ENCODE measurements around the gene IL5RA. TPM values are rescaled to one million over a fixed set of nuclear protein-coding genes. Genes with fewer than 3 reads are reported as not detected.

IL5RA gene
- polyA plus RNA-seq, 1 of the 3 experiments (the other 2 are of a cell fraction), result not detected

GRCh38 chr3:3038201-3038991 lies 71.8 kb downstream of the IL5RA start (continued):
- TF ChIP-seq NFIC (IDR thresholded peaks at IDR 0.05; ENCODE audit: borderline replicate concordance) (no peak), YY1 (IDR thresholded peaks at IDR 0.05; ENCODE audit: low read depth) (no peak), GABPA (IDR thresholded peaks at IDR 0.05; ENCODE audit: low read depth) (no peak), TCF12 (IDR thresholded peaks at IDR 0.05) (no peak), POLR2AphosphoS5 (IDR thresholded peaks at IDR 0.05; ENCODE audit: low read depth, low read length) (no peak), MAX (IDR thresholded peaks at IDR 0.05; ENCODE audit: low read depth) (no peak), FOSL2 (IDR thresholded peaks at IDR 0.05; ENCODE audit: borderline replicate concordance, low read depth) (no peak), FOXM1 (IDR thresholded peaks at IDR 0.05; ENCODE audit: low read depth) (no peak), EP300 (IDR thresholded peaks at IDR 0.05; ENCODE audit: borderline replicate concordance in 1 of 2, low read depth in 1 of 2, low read length in 1 of 2) (no peak)
- TF ChIP-seq, protein P1, sequence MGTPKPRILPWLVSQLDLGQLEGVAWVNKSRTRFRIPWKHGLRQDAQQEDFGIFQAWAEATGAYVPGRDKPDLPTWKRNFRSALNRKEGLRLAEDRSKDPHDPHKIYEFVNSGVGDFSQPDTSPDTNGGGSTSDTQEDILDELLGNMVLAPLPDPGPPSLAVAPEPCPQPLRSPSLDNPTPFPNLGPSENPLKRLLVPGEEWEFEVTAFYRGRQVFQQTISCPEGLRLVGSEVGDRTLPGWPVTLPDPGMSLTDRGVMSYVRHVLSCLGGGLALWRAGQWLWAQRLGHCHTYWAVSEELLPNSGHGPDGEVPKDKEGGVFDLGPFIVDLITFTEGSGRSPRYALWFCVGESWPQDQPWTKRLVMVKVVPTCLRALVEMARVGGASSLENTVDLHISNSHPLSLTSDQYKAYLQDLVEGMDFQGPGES (IDR thresholded peaks at IDR 0.05; ENCODE audit: low read depth, low read length), result no peak
- TF ChIP-seq, protein P2, sequence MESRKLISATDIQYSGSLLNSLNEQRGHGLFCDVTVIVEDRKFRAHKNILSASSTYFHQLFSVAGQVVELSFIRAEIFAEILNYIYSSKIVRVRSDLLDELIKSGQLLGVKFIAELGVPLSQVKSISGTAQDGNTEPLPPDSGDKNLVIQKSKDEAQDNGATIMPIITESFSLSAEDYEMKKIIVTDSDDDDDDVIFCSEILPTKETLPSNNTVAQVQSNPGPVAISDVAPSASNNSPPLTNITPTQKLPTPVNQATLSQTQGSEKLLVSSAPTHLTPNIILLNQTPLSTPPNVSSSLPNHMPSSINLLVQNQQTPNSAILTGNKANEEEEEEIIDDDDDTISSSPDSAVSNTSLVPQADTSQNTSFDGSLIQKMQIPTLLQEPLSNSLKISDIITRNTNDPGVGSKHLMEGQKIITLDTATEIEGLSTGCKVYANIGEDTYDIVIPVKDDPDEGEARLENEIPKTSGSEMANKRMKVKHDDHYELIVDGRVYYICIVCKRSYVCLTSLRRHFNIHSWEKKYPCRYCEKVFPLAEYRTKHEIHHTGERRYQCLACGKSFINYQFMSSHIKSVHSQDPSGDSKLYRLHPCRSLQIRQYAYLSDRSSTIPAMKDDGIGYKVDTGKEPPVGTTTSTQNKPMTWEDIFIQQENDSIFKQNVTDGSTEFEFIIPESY (IDR thresholded peaks at IDR 0.05; ENCODE audit: borderline replicate concordance, low read depth), result no peak
- TF ChIP-seq, protein P3, sequence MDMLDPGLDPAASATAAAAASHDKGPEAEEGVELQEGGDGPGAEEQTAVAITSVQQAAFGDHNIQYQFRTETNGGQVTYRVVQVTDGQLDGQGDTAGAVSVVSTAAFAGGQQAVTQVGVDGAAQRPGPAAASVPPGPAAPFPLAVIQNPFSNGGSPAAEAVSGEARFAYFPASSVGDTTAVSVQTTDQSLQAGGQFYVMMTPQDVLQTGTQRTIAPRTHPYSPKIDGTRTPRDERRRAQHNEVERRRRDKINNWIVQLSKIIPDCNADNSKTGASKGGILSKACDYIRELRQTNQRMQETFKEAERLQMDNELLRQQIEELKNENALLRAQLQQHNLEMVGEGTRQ (IDR thresholded peaks at IDR 0.05; ENCODE audit: borderline replicate concordance, low read depth, low read length), result no peak

DNA sequence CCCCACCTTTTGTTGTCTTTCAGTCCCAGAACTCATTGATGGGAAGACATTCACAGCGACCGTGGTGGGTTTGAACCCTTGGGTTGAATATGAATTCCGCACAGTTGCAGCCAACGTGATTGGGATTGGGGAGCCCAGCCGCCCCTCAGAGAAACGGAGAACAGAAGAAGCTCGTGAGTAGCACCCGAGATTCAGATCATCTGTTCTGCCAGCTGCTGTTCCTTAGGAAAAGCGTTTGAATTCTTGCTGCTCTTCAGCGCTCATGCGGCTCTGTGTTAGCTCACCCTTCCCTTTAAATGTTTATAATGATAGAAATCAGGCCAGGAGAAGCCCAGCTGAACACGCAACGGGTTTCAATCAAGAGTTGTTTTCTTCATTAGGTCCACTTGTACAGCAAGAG lies 73.0 kb downstream of the IL5RA start:
- no peaks in the 10 kb centered on the region for H3F3A ChIP-seq (replicated peaks; ENCODE audit: insufficient read depth)
- POLR2A ChIA-PET, result no interaction called here
- TF ChIP-seq ELF1 (IDR thresholded peaks at IDR 0.05) (no peak), RCOR1 (IDR thresholded peaks at IDR 0.05; ENCODE audit: low read length) (no peak), FOXJ3 (CRISPR knock-in tag; IDR thresholded peaks at IDR 0.05) (no peak), SIN3A (IDR thresholded peaks at IDR 0.05; ENCODE audit: borderline replicate concordance, low read depth, low read length) (no peak), EP300 (IDR thresholded peaks at IDR 0.05; ENCODE audit: borderline replicate concordance in 1 of 2, low read depth in 1 of 2, low read length in 1 of 2) (no peak), TEAD4 (IDR thresholded peaks at IDR 0.05; ENCODE audit: borderline replicate concordance, insufficient read depth) (no peak), YY1 (IDR thresholded peaks at IDR 0.05; ENCODE audit: low read depth) (no peak), RFX5 (IDR thresholded peaks at IDR 0.05; ENCODE audit: low read length) (no peak), MEF2A (IDR thresholded peaks at IDR 0.05; ENCODE audit: borderline replicate concordance, low read depth) (no peak), FOSL2 (IDR thresholded peaks at IDR 0.05; ENCODE audit: borderline replicate concordance, low read depth) (no peak)
- TF ChIP-seq, protein P4, sequence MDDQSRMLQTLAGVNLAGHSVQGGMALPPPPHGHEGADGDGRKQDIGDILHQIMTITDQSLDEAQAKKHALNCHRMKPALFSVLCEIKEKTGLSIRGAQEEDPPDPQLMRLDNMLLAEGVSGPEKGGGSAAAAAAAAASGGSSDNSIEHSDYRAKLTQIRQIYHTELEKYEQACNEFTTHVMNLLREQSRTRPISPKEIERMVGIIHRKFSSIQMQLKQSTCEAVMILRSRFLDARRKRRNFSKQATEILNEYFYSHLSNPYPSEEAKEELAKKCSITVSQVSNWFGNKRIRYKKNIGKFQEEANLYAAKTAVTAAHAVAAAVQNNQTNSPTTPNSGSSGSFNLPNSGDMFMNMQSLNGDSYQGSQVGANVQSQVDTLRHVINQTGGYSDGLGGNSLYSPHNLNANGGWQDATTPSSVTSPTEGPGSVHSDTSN (IDR thresholded peaks at IDR 0.05), result no peak
- TF ChIP-seq, protein P1 (IDR thresholded peaks at IDR 0.05; ENCODE audit: low read depth, low read length), result no peak

More for the DNA sequence above, 73.0 kb downstream of the IL5RA start:
- no peaks in the 10 kb centered on the region for H3K79me2 ChIP-seq (ENCODE audit: insufficient read depth)
- no peaks in the 10 kb centered on the region for H4K20me1 ChIP-seq (ENCODE audit: insufficient read depth)
- H3K9me3 ChIP-seq, result no peaks in the 10 kb centered on the region
- CTCF ChIA-PET, result no interaction called here
- H2AFZ ChIP-seq (ENCODE audit: low read depth), result no peak overlapping the region
- no peak overlapping the region for H3K9ac ChIP-seq
- DNase-seq, result no peak
- H3K4me1 ChIP-seq (ENCODE audit: control insufficient read depth in 1 of 2, insufficient read depth in 2 of 2, low read depth in 1 of 2, low read length in 1 of 2), result no peaks in the 10 kb centered on the region
- no peaks in the 10 kb centered on the region for H3K9me2 ChIP-seq
- H3K27me3 ChIP-seq (ENCODE audit: insufficient read depth), result no peaks in the 10 kb centered on the region
- H3K36me3 ChIP-seq (replicated peaks in 1 of 2; ENCODE audit: control insufficient read depth in 1 of 2, insufficient read depth in 2 of 2, low read length in 1 of 2), result no peaks in the 10 kb centered on the region
- no peak overlapping the region for H3K4me3 ChIP-seq (ENCODE audit: low read depth in 2 of 2, low read length in 1 of 2)
- H3K27ac ChIP-seq (ENCODE audit: low read depth in 2 of 2, low read length in 1 of 2), result no peak overlapping the region
- WGBS (ENCODE audit: low lambda C conversion rate), result 58% methylated on average over 13 of the region's 13 CpGs
- H3K4me2 ChIP-seq, result no peak overlapping the region
